ENCODE measurements around the gene SHPK. TPM values are rescaled to one million over a fixed set of nuclear protein-coding genes. Genes with fewer than 3 reads are reported as not detected.

Gene SHPK
- total RNA-seq, 1 experiment from 2014 or later, result 19.6 TPM

DNA sequence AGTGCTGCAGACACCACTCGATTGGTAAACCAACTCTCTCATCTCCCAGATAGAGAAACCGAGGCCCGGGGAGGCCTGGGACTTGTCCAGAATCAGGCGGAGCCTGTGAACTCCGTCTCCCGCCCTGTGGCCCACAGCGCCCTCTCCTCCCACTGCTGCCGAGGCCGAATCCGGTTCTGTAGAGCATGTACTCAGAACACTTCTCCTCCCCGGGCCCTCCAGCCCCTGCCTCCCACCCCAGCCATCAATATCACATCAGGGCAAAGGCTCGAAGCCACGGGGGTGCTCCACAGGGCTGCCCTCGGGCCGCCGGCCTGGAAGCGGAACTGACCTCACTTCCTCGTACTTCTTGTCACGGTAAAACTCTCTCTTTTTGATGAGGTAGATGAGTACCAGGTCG is 45.5 kb upstream of the SHPK start:
- Histone ChIP-seq H3K9me2 (ENCODE audit: insufficient read depth) (no peaks in the 10 kb centered on the region), H3K9me3 (ENCODE audit: control insufficient read depth in 1 of 2, insufficient read depth in 1 of 2, low read depth in 1 of 2, low read length in 2 of 2) (no peaks in the 10 kb centered on the region), H3K4me3 (replicated peaks in 1 of 2; ENCODE audit: low read depth in 1 of 2, low read length in 2 of 2) (no peak overlapping the region), H2AFZ (ENCODE audit: low read depth, low read length, poor library complexity, severe bottlenecking) (no peak overlapping the region), H3K4me1 (ENCODE audit: control insufficient read depth in 1 of 2, insufficient read depth in 2 of 2, low read length in 2 of 2) (peaks cover 0 to 10% of the 10 kb centered on the region in 2 experiments; a peak in 3 of 4 replicates), H3K27ac (ENCODE audit: low read depth, low read length) (no peak overlapping the region), H3K36me3 (ENCODE audit: control insufficient read depth in 1 of 2, insufficient read depth in 2 of 2, low read length in 2 of 2) (no peaks in the 10 kb centered on the region), H4K20me1 (ENCODE audit: insufficient read depth) (no peaks in the 10 kb centered on the region), H3K9ac (ENCODE audit: low read length) (no peak overlapping the region), H3K4me2 (ENCODE audit: low read length) (no peak overlapping the region), H3K79me2 (ENCODE audit: insufficient read depth, low read length) (no peaks in the 10 kb centered on the region), H3K27me3 (ENCODE audit: insufficient read depth, low read length) (no peaks in the 10 kb centered on the region)
- RAD21 ChIA-PET (ENCODE audit: low non-redundant PET in 1 of 2, low total read pairs in 2 of 2, uncharacterized antibody in 2 of 2, unreplicated experiment in 2 of 2), result no interaction called here
- intact Hi-C loops (cut with micrococcal nuclease), result no loop called here
- no peak for ATAC-seq
- POLR2A ChIA-PET, result no interaction called here
- CTCF ChIA-PET, result interaction anchor here (0.9 kb wide), 1 partner anchor 56 kb away, joined by 4 read pairs; no protein-coding TSS in a partner anchor
- no peak for TF ChIP-seq TCF7L2 (IDR thresholded peaks at IDR 0.05; ENCODE audit: borderline replicate concordance, extremely low read depth, insufficient read depth, insufficient read length)
- TF ChIP-seq YY1 (IDR thresholded peaks at IDR 0.05; ENCODE audit: extremely low read depth, insufficient replicate concordance, low read depth, low read length), result no peak
- no peak for TF ChIP-seq POLR2A (IDR thresholded peaks at IDR 0.05; ENCODE audit: borderline replicate concordance, extremely low read depth, insufficient read depth, insufficient read length)
- TF ChIP-seq, protein P1, sequence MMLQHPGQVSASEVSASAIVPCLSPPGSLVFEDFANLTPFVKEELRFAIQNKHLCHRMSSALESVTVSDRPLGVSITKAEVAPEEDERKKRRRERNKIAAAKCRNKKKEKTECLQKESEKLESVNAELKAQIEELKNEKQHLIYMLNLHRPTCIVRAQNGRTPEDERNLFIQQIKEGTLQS (IDR thresholded peaks at IDR 0.05), result no peak
- TF ChIP-seq, protein P2, sequence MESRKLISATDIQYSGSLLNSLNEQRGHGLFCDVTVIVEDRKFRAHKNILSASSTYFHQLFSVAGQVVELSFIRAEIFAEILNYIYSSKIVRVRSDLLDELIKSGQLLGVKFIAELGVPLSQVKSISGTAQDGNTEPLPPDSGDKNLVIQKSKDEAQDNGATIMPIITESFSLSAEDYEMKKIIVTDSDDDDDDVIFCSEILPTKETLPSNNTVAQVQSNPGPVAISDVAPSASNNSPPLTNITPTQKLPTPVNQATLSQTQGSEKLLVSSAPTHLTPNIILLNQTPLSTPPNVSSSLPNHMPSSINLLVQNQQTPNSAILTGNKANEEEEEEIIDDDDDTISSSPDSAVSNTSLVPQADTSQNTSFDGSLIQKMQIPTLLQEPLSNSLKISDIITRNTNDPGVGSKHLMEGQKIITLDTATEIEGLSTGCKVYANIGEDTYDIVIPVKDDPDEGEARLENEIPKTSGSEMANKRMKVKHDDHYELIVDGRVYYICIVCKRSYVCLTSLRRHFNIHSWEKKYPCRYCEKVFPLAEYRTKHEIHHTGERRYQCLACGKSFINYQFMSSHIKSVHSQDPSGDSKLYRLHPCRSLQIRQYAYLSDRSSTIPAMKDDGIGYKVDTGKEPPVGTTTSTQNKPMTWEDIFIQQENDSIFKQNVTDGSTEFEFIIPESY (IDR thresholded peaks at IDR 0.05; ENCODE audit: extremely low read depth, insufficient replicate concordance, low read length), result no peak
- no peak for TF ChIP-seq JUND (IDR thresholded peaks at IDR 0.05)
- TF ChIP-seq SRF (IDR thresholded peaks at IDR 0.05; ENCODE audit: low read depth), result no peak
- no peak for TF ChIP-seq POLR2AphosphoS5 (IDR thresholded peaks at IDR 0.05; ENCODE audit: low read depth, low read length)
- TF ChIP-seq EZH2phosphoT487 (IDR thresholded peaks at IDR 0.05; ENCODE audit: borderline replicate concordance), result no peak
- no peak for TF ChIP-seq CBX3 (IDR thresholded peaks at IDR 0.05; ENCODE audit: low read depth)
- TF ChIP-seq SIN3A (IDR thresholded peaks at IDR 0.05; ENCODE audit: low read depth), result no peak
- TF ChIP-seq ELF1 (IDR thresholded peaks at IDR 0.05; ENCODE audit: borderline replicate concordance, low read depth), result no peak
- no peak for TF ChIP-seq EGR1 (IDR thresholded peaks at IDR 0.05; ENCODE audit: low read depth)
- no peak for TF ChIP-seq RAD21 (IDR thresholded peaks at IDR 0.05; ENCODE audit: low read depth)
- no TSS peak for BruUV-seq (replicated peaks)
- no peak for DNase-seq (ENCODE audit: low read depth, low spot score)

Measured in HCT116 (cell line).